Regular cardiac myocyte (primary cell): Measurements from ENCODE around the gene FOXC2. TPM values are rescaled to one million over a fixed set of nuclear protein-coding genes. Genes with fewer than 3 reads are reported as not detected.

ENCODE experiments used
- total RNA-seq: library from RNA; depleted of rRNA; stranded (reverse); fragments of >200 nt; gene quantifications from 2 replicates; pipeline ENCODE4 v1.2.3, GENCODE V29; 2014

Gene FOXC2
- total RNA-seq: 2.3 and 7.3 TPM in 2 replicates

DNA sequence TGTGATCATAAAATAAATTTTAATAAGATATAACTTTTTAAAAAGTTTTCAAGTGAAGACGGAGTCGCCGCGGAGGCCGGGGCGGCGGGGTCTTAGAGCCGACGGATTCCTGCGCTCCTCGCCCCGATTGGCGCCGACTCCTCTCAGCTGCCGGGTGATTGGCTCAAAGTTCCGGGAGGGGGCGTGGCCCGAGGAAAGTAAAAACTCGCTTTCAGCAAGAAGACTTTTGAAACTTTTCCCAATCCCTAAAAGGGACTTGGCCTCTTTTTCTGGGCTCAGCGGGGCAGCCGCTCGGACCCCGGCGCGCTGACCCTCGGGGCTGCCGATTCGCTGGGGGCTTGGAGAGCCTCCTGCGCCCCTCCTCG is at the start of gene FOXC2:
Gene FOXC2, plus strand, starts transcription at position 229 of the 365 bp plus-strand sequence. CDS start 507 bp downstream, outside the sequence.

DNA sequence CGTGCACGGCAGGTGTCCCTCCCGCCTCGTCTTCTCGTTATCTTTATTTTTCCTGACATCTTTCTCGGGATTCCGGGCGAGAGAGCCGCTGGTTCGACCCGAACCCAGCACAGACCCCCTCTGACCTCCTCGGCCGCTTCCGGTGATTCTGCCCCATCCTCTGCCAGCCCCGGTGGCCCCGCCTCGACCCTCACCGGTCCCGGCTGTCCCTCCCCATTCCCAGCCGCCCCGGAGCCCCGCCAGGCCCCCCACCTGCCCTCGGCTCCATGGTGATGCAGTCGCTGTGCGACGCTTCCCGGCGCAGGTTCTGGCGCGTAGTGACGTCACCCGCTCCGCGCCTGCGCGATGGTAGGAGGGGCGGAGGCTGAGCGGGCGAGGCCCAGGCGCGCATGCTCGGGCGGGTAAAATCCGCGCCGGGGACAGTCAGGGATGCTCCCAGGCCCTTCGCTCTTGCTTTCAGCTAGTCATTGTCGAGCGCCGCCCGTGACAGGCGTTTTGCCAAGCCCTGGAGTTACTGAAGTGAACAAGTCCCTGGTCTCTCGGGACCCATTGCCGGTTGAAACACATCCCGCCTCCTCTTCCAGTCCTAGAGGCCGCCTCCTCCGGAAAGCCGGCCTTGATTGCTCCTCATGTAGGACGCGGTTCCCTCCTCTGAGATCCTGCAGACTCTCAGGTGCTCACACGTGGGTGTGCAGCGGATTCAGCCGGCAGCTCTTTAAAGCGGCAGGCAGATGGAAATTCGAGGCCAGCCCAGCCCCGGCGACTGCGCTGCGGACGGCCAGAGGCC is 11.5 kb upstream of the FOXC2 start, which contains the start of gene MTHFSD:
Gene MTHFSD, minus strand, starts transcription at position 319 of the 787 bp plus-strand sequence. Its CDS starts 51 bp downstream, at position 268.

DNA sequence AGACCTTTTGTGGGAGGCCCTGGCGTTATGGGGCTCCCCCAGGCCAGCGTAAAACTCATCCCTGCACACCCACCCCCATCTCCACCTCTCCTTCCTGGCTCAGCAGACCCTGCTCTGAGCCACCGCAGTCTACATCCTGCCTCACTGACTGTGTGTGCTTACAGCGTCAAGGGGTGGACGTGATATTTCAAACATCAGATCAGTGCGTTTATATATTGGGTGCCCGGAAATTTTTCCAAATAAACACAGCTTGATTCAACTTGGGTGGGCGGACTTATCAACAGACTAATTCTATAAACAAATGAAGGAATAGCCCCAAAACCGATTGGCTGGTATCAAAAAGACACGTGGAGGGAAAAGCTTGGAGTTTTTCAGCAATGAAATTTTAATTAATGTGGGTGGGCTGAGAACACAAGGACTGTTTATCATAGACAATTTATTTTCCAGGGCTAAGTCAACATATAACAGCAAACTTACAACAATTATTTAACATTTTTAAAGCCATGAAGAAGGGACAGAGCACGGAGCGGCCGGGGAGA is 11.5 kb downstream of the FOXC2 start, which contains the start of gene FOXL1:
Gene FOXL1, plus strand, starts transcription at position 489 of the 539 bp plus-strand sequence. CDS start 175 bp downstream, outside the sequence.

Other genes with a start within 250 kb of the FOXC2 start
- 0.19 and 0.28 TPM in 2 replicates for gene FOXF1, start 56.3 kb upstream of the FOXC2 start, total RNA-seq
- gene MTHFSD, start 11.6 kb upstream of the FOXC2 start, total RNA-seq: 11.3 and 12.1 TPM in 2 replicates
- gene FOXL1, start 11.7 kb downstream of the FOXC2 start, total RNA-seq: 30.2 and 33.0 TPM in 2 replicates